ENCODE results near the gene VAT1L.

Gene VAT1L

GRCh38 chr16:77759201-77759600 is 29.2 kb upstream of the VAT1L start:
- Histone ChIP-seq H3K4me3 (ENCODE audit: low read length in 2 of 2) (no peak overlapping the region), H3K27me3 (ENCODE audit: control insufficient read depth in 2 of 2, insufficient read depth in 2 of 2, low read length in 2 of 2) (no peaks in the 10 kb centered on the region), H3K4me1 (ENCODE audit: control insufficient read depth in 2 of 2, insufficient read depth in 2 of 2, low read length in 2 of 2) (no peaks in the 10 kb centered on the region), H3K9me3 (ENCODE audit: control insufficient read depth in 2 of 2, low read length in 2 of 2) (no peaks in the 10 kb centered on the region), H3K27ac (ENCODE audit: low read depth in 2 of 2, low read length in 2 of 2) (no peak overlapping the region), H3K36me3 (ENCODE audit: control insufficient read depth in 2 of 2, insufficient read depth in 2 of 2, low read length in 2 of 2) (no peaks in the 10 kb centered on the region), H3K9ac (ENCODE audit: low read depth in 1 of 2, low read length in 2 of 2) (no peak overlapping the region)

- Histone ChIP-seq H3K4me3 (ENCODE audit: low read length in 2 of 2) (no peak overlapping the region), H3K9me3 (ENCODE audit: control insufficient read depth in 2 of 2, low read length in 2 of 2) (no peaks in the 10 kb centered on the region), H3K27ac (ENCODE audit: low read depth in 2 of 2, low read length in 2 of 2) (no peak overlapping the region), H3K36me3 (ENCODE audit: control insufficient read depth in 2 of 2, insufficient read depth in 2 of 2, low read length in 2 of 2) (no peaks in the 10 kb centered on the region), H3K27me3 (ENCODE audit: control insufficient read depth in 2 of 2, insufficient read depth in 2 of 2, low read length in 2 of 2) (no peaks in the 10 kb centered on the region), H3K9ac (ENCODE audit: low read depth in 1 of 2, low read length in 2 of 2) (no peak overlapping the region), H3K4me1 (ENCODE audit: control insufficient read depth in 2 of 2, insufficient read depth in 2 of 2, low read length in 2 of 2) (no peaks in the 10 kb centered on the region)
Measured at GRCh38 chr16:77759821-77760220, 28.5 kb upstream of the VAT1L start.

GRCh38 chr16:77760800-77761199 is 27.6 kb upstream of the VAT1L start:
- Histone ChIP-seq H3K9ac (ENCODE audit: low read depth in 1 of 2, low read length in 2 of 2) (no peak overlapping the region), H3K4me3 (ENCODE audit: low read length in 2 of 2) (no peak overlapping the region), H3K9me3 (ENCODE audit: control insufficient read depth in 2 of 2, low read length in 2 of 2) (no peaks in the 10 kb centered on the region), H3K36me3 (ENCODE audit: control insufficient read depth in 2 of 2, insufficient read depth in 2 of 2, low read length in 2 of 2) (no peaks in the 10 kb centered on the region), H3K4me1 (ENCODE audit: control insufficient read depth in 2 of 2, insufficient read depth in 2 of 2, low read length in 2 of 2) (no peaks in the 10 kb centered on the region), H3K27ac (ENCODE audit: low read depth in 2 of 2, low read length in 2 of 2) (no peak overlapping the region), H3K27me3 (ENCODE audit: control insufficient read depth in 2 of 2, insufficient read depth in 2 of 2, low read length in 2 of 2) (no peaks in the 10 kb centered on the region)

GRCh38 chr16:77761204-77761603 is 27.2 kb upstream of the VAT1L start:
- Histone ChIP-seq H3K9ac (ENCODE audit: low read depth in 1 of 2, low read length in 2 of 2) (no peak overlapping the region), H3K27me3 (ENCODE audit: control insufficient read depth in 2 of 2, insufficient read depth in 2 of 2, low read length in 2 of 2) (no peaks in the 10 kb centered on the region), H3K27ac (ENCODE audit: low read depth in 2 of 2, low read length in 2 of 2) (no peak overlapping the region), H3K4me3 (ENCODE audit: low read length in 2 of 2) (no peak overlapping the region), H3K4me1 (ENCODE audit: control insufficient read depth in 2 of 2, insufficient read depth in 2 of 2, low read length in 2 of 2) (no peaks in the 10 kb centered on the region), H3K9me3 (ENCODE audit: control insufficient read depth in 2 of 2, low read length in 2 of 2) (no peaks in the 10 kb centered on the region), H3K36me3 (ENCODE audit: control insufficient read depth in 2 of 2, insufficient read depth in 2 of 2, low read length in 2 of 2) (no peaks in the 10 kb centered on the region)

GRCh38 chr16:77762262-77762661 is 26.1 kb upstream of the VAT1L start:
- Histone ChIP-seq H3K4me1 (ENCODE audit: control insufficient read depth in 2 of 2, insufficient read depth in 2 of 2, low read length in 2 of 2) (no peaks in the 10 kb centered on the region), H3K27me3 (ENCODE audit: control insufficient read depth in 2 of 2, insufficient read depth in 2 of 2, low read length in 2 of 2) (no peaks in the 10 kb centered on the region), H3K27ac (ENCODE audit: low read depth in 2 of 2, low read length in 2 of 2) (no peak overlapping the region), H3K4me3 (ENCODE audit: low read length in 2 of 2) (no peak overlapping the region), H3K9me3 (ENCODE audit: control insufficient read depth in 2 of 2, low read length in 2 of 2) (no peaks in the 10 kb centered on the region), H3K36me3 (ENCODE audit: control insufficient read depth in 2 of 2, insufficient read depth in 2 of 2, low read length in 2 of 2) (no peaks in the 10 kb centered on the region), H3K9ac (ENCODE audit: low read depth in 1 of 2, low read length in 2 of 2) (no peak overlapping the region)

- no peaks in the 10 kb centered on the region for H3K4me1 ChIP-seq (ENCODE audit: control insufficient read depth in 2 of 2, insufficient read depth in 2 of 2, low read length in 2 of 2)
- no peaks in the 10 kb centered on the region for H3K9me3 ChIP-seq (ENCODE audit: control insufficient read depth in 2 of 2, low read length in 2 of 2)
- H3K27ac ChIP-seq (ENCODE audit: low read depth in 2 of 2, low read length in 2 of 2): no peak overlapping the region
- no peak overlapping the region for H3K9ac ChIP-seq (ENCODE audit: low read depth in 1 of 2, low read length in 2 of 2)
- no peak overlapping the region for H3K4me3 ChIP-seq (ENCODE audit: low read length in 2 of 2)
- no peaks in the 10 kb centered on the region for H3K36me3 ChIP-seq (ENCODE audit: control insufficient read depth in 2 of 2, insufficient read depth in 2 of 2, low read length in 2 of 2)
- no peaks in the 10 kb centered on the region for H3K27me3 ChIP-seq (ENCODE audit: control insufficient read depth in 2 of 2, insufficient read depth in 2 of 2, low read length in 2 of 2)
Measured at GRCh38 chr16:77763994-77764393, 24.4 kb upstream of the VAT1L start.

- H3K36me3 ChIP-seq (ENCODE audit: control insufficient read depth in 2 of 2, insufficient read depth in 2 of 2, low read length in 2 of 2): no peaks in the 10 kb centered on the region
- no peaks in the 10 kb centered on the region for H3K4me1 ChIP-seq (ENCODE audit: control insufficient read depth in 2 of 2, insufficient read depth in 2 of 2, low read length in 2 of 2)
- no peaks in the 10 kb centered on the region for H3K9me3 ChIP-seq (ENCODE audit: control insufficient read depth in 2 of 2, low read length in 2 of 2)
- no peak overlapping the region for H3K27ac ChIP-seq (ENCODE audit: low read depth in 2 of 2, low read length in 2 of 2)
- H3K4me3 ChIP-seq (ENCODE audit: low read length in 2 of 2): no peak overlapping the region
- no peaks in the 10 kb centered on the region for H3K27me3 ChIP-seq (ENCODE audit: control insufficient read depth in 2 of 2, insufficient read depth in 2 of 2, low read length in 2 of 2)
- H3K9ac ChIP-seq (ENCODE audit: low read depth in 1 of 2, low read length in 2 of 2): no peak overlapping the region
Measured at GRCh38 chr16:77767211-77767610, 21.2 kb upstream of the VAT1L start.

GRCh38 chr16:77767826-77768225 is 20.5 kb upstream of the VAT1L start:
- Histone ChIP-seq H3K27me3 (ENCODE audit: control insufficient read depth in 2 of 2, insufficient read depth in 2 of 2, low read length in 2 of 2) (no peaks in the 10 kb centered on the region), H3K27ac (ENCODE audit: low read depth in 2 of 2, low read length in 2 of 2) (no peak overlapping the region), H3K36me3 (ENCODE audit: control insufficient read depth in 2 of 2, insufficient read depth in 2 of 2, low read length in 2 of 2) (no peaks in the 10 kb centered on the region)

GRCh38 chr16:77775911-77776909 is 12.2 kb upstream of the VAT1L start:
- H3K36me3 ChIP-seq (ENCODE audit: control insufficient read depth in 2 of 2, insufficient read depth in 2 of 2, low read length in 2 of 2): no peaks in the 10 kb centered on the region
- no peaks in the 10 kb centered on the region for H3K27me3 ChIP-seq (ENCODE audit: control insufficient read depth in 2 of 2, insufficient read depth in 2 of 2, low read length in 2 of 2)
- no peak overlapping the region for H3K27ac ChIP-seq (ENCODE audit: low read depth in 2 of 2, low read length in 2 of 2)
- H3K4me1 ChIP-seq (ENCODE audit: control insufficient read depth in 2 of 2, insufficient read depth in 2 of 2, low read length in 2 of 2): no peaks in the 10 kb centered on the region
- no peaks in the 10 kb centered on the region for H3K9me3 ChIP-seq (ENCODE audit: control insufficient read depth in 2 of 2, low read length in 2 of 2)
- H3K4me3 ChIP-seq (ENCODE audit: low read length in 2 of 2): no peak overlapping the region
- no peak overlapping the region for H3K9ac ChIP-seq (ENCODE audit: low read depth in 1 of 2, low read length in 2 of 2)

More at GRCh38 chr16:77767826-77768225, 20.5 kb upstream of the VAT1L start:
- Histone ChIP-seq H3K4me1 (ENCODE audit: control insufficient read depth in 2 of 2, insufficient read depth in 2 of 2, low read length in 2 of 2) (no peaks in the 10 kb centered on the region), H3K9me3 (ENCODE audit: control insufficient read depth in 2 of 2, low read length in 2 of 2) (no peaks in the 10 kb centered on the region), H3K9ac (ENCODE audit: low read depth in 1 of 2, low read length in 2 of 2) (no peak overlapping the region), H3K4me3 (ENCODE audit: low read length in 2 of 2) (no peak overlapping the region)

- Histone ChIP-seq H3K36me3 (ENCODE audit: control insufficient read depth in 2 of 2, insufficient read depth in 2 of 2, low read length in 2 of 2) (no peaks in the 10 kb centered on the region), H3K4me1 (ENCODE audit: control insufficient read depth in 2 of 2, insufficient read depth in 2 of 2, low read length in 2 of 2) (no peaks in the 10 kb centered on the region), H3K9ac (ENCODE audit: low read depth in 1 of 2, low read length in 2 of 2) (no peak overlapping the region), H3K9me3 (ENCODE audit: control insufficient read depth in 2 of 2, low read length in 2 of 2) (no peaks in the 10 kb centered on the region), H3K4me3 (ENCODE audit: low read length in 2 of 2) (no peak overlapping the region), H3K27ac (ENCODE audit: low read depth in 2 of 2, low read length in 2 of 2) (no peak overlapping the region), H3K27me3 (ENCODE audit: control insufficient read depth in 2 of 2, insufficient read depth in 2 of 2, low read length in 2 of 2) (no peaks in the 10 kb centered on the region)
Measured at GRCh38 chr16:77777745-77778144, 10.6 kb upstream of the VAT1L start.

All from mucosa of rectum (tissue), 2 donors.